ENCODE data around the gene SESN3. TPM values are rescaled to one million over a fixed set of nuclear protein-coding genes. Genes with fewer than 3 reads are reported as not detected.
"Not testable (repeated sequence)": the region's sequence is repeated elsewhere in the genome, so short reads cannot be mapped to it uniquely, and the experiment has no call there.

SESN3 gene
- total RNA-seq, 3 donors from 2014 or later (not counting 1 experiment from before 2014, with no cell fraction given), result 5.5 to 10.2 (median 7.6) TPM

DNA sequence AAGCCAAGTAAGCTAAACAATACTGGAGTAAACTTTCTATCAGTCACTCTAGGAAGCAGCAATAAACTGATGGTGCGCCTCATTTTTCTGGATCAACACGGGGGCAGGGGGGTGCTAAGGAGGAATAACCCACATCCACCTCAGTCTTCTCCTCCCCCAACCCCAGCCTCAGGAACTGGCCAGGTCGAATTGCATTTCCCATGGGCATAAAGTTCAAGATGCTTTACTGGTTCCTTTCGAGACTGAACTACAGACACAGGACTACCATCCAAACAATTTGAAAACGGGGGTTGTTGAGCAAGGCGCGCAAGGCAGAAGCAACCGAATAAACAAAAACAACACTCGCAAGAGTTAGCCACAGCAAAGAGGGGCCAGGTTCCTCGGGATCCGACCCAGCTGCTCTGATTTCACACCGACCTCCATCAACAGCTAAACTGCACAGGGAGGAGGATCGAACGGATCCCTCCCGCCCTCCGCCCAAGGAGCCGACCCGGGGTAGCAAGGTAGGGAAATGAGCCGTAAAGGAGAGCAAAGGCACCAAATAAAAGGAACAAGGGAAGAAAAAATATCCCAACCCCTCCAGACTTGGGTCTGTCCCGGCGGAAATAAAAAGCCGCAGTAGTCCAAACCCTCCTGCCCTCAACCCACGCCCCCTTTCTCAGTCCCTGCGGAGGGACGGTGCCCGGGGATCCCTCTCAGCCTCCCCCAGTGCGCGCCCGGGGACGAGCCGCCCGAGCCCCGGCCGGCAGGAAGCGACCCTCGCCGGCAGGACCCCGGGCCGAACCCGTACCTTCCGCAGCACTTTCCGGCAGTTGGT, 801 bp downstream of the SESN3 start:
- Histone ChIP-seq H3K27ac (ENCODE audit: low read length) (peak overlapping the region; percentile 46), H3K36me3 (ENCODE audit: control insufficient read depth, insufficient read depth, low read length) (no peaks in the 10 kb centered on the region), H3K27me3 (ENCODE audit: control insufficient read depth, insufficient read depth, low read length) (no peaks in the 10 kb centered on the region), H3K9me3 (ENCODE audit: control insufficient read depth, insufficient read depth, low read length) (no peaks in the 10 kb centered on the region), H3K4me1 (ENCODE audit: control insufficient read depth, insufficient read depth, low read length) (peaks cover 15% of the 10 kb centered on the region), H3K4me3 (ENCODE audit: low read length) (peak overlapping the region; percentile 72)
- peak; percentile 20 to 54 for DNase-seq
- Mint-ChIP-seq H3K36me3 (no peaks in the 10 kb centered on the region), H3K27ac (peak overlapping the region in 1 of 2 donors; percentile 57), H3K4me3 (peak overlapping the region; percentile 92), H3K9me3 (no peaks in the 10 kb centered on the region), H3K4me1 (peaks cover 13% of the 10 kb centered on the region in 2 donors), H3K27me3 (ENCODE audit: low read depth in 2 of 2) (peaks cover 4 to 8% of the 10 kb centered on the region in 2 donors)
- intact Hi-C loops (cut with micrococcal nuclease), result loop anchor here (2.0 to 5.0 kb wide), 2 partner anchors 25 to 738 kb away; partner anchors contain the start of genes ANKRD49 and MRE11
- no peak for ATAC-seq
- under 1% methylated on average over 40 of the region's 42 CpGs for WGBS (ENCODE audit: insufficient coverage)
- TF ChIP-seq, protein P1, sequence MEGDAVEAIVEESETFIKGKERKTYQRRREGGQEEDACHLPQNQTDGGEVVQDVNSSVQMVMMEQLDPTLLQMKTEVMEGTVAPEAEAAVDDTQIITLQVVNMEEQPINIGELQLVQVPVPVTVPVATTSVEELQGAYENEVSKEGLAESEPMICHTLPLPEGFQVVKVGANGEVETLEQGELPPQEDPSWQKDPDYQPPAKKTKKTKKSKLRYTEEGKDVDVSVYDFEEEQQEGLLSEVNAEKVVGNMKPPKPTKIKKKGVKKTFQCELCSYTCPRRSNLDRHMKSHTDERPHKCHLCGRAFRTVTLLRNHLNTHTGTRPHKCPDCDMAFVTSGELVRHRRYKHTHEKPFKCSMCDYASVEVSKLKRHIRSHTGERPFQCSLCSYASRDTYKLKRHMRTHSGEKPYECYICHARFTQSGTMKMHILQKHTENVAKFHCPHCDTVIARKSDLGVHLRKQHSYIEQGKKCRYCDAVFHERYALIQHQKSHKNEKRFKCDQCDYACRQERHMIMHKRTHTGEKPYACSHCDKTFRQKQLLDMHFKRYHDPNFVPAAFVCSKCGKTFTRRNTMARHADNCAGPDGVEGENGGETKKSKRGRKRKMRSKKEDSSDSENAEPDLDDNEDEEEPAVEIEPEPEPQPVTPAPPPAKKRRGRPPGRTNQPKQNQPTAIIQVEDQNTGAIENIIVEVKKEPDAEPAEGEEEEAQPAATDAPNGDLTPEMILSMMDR (IDR thresholded peaks at IDR 0.05), result no peak

DNA sequence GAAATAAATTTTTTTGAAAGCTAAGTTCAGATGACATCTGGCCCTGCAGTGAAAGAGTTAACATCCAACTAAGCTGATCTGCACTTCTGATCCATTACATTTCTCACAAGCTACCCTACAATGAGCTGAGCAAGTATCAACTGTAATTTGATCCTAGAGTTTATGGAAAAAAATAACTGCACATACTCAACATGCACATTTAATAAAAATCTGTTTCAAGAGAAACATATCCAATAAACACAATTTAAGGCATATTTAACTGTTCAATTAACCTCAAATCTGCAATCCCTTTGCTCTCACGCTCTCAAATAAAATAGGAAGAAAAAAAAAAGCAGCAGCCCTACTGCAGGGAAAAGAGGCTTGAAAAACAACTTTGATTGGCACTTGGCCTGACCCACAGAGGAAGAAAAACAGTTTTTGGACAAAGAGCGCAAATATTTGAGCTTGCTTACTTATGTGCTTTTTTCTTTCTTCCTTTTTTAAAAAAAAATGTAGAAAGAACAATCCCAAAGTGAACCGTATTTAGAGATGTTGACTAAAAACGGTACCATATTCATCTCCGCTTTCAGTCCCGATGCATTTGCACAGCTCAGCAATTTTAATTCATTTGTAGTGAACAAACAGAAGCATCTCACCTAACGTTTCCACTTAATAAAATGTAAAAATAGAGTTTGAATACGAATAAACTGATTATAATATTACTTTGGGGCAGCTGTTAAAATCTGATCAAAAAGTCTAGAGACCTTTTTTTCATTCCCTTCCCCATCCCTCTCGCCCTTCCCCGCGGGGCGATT, 1.6 kb downstream of the SESN3 start:
- peak in 1 of 2 donors; percentile 40 for DNase-seq
- Mint-ChIP-seq H3K36me3 (no peaks in the 10 kb centered on the region), H3K27ac (peak overlapping the region in 1 of 2 donors; percentile 57), H3K4me1 (peaks cover 13% of the 10 kb centered on the region in 2 donors), H3K9me3 (no peaks in the 10 kb centered on the region), H3K4me3 (peak overlapping the region; percentile 92), H3K27me3 (ENCODE audit: low read depth in 2 of 2) (peaks cover 0 to 4% of the 10 kb centered on the region in 2 donors)
- H3K4me3 ChIP-seq (ENCODE audit: low read length), result peak overlapping the region; percentile 72
- peaks cover 15% of the 10 kb centered on the region for H3K4me1 ChIP-seq (ENCODE audit: control insufficient read depth, insufficient read depth, low read length)
- H3K27ac ChIP-seq (ENCODE audit: low read length), result no peak overlapping the region
- 3% methylated on average over 9 of the region's 12 CpGs for WGBS (ENCODE audit: insufficient coverage)
- no peaks in the 10 kb centered on the region for H3K27me3 ChIP-seq (ENCODE audit: control insufficient read depth, insufficient read depth, low read length)
- TF ChIP-seq, protein P1 (IDR thresholded peaks at IDR 0.05), result no peak
- ATAC-seq, result no peak
- no peaks in the 10 kb centered on the region for H3K9me3 ChIP-seq (ENCODE audit: control insufficient read depth, insufficient read depth, low read length)
- intact Hi-C loops (cut with micrococcal nuclease), result no loop called here
- no peaks in the 10 kb centered on the region for H3K36me3 ChIP-seq (ENCODE audit: control insufficient read depth, insufficient read depth, low read length)

DNA sequence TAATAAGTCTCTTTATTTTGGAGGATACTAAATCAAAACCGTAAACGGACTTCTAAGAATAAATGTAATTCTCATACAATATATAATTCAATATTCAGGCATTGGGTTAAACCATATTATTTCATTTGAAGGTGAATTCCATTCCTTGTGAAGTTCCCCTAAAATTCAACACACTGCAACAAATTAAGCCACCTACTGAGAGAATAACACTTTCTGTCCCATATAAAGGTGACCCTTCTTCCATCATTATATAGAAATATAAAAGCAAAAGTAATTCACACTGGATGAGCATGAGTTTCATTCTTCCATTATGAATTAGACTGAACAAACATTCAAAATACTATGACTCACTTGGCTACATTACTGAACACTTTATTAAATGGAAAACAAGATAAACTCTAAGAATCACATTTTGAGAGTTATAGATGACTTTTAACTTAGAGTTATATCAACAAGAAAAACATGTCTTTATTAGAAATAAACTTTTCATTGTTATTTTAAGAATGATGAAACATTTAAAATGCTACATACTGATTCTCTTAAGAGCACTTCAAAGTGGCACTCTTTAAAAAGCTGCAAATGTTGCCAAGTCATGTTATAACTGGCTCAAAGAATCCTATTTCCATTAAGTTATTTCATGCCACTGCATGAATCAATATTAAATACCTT, 2.8 kb downstream of the SESN3 start:
- no peak for ATAC-seq
- no peak overlapping the region for H3K4me3 Mint-ChIP-seq
- no peak overlapping the region for H3K4me3 ChIP-seq (ENCODE audit: low read length)
- H3K27ac ChIP-seq (ENCODE audit: low read length), result no peak overlapping the region
- peaks cover 15% of the 10 kb centered on the region for H3K4me1 ChIP-seq (ENCODE audit: control insufficient read depth, insufficient read depth, low read length)
- peaks cover 0 to 4% of the 10 kb centered on the region in 2 donors for H3K27me3 Mint-ChIP-seq (ENCODE audit: low read depth in 2 of 2)
- no peaks in the 10 kb centered on the region for H3K36me3 ChIP-seq (ENCODE audit: control insufficient read depth, insufficient read depth, low read length)
- no peaks in the 10 kb centered on the region for H3K9me3 Mint-ChIP-seq
- TF ChIP-seq, protein P1 (IDR thresholded peaks at IDR 0.05), result no peak
- peaks cover 13% of the 10 kb centered on the region in 2 donors for H3K4me1 Mint-ChIP-seq
- H3K36me3 Mint-ChIP-seq, result no peaks in the 10 kb centered on the region
- H3K27me3 ChIP-seq (ENCODE audit: control insufficient read depth, insufficient read depth, low read length), result no peaks in the 10 kb centered on the region
- DNase-seq, result no peak
- no peaks in the 10 kb centered on the region for H3K9me3 ChIP-seq (ENCODE audit: control insufficient read depth, insufficient read depth, low read length)
- intact Hi-C loops (cut with micrococcal nuclease), result no loop called here
- no peak overlapping the region for H3K27ac Mint-ChIP-seq
- WGBS (ENCODE audit: insufficient coverage), result no CpG with 5 or more reads among the region's 2 CpGs

DNA sequence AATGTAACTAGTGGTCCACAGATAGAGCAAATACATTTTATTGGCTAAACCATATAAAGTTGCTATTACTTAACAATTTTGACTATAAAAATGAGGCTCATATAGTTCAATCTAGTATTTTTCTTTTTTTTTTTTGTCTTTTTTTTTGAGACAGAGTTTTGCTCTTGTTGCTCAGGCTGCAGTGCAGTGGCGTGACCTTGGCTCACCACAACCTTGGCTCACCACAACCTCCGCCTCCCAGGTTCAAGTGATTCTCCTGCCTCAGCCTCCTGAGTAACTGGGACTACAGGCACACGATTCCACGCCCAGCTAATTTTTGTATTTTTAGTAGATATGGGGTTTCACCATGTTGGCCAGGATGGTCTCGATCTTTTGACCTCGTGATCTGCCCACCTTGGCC, 3.9 kb downstream of the SESN3 start:
- H3K27me3 Mint-ChIP-seq (ENCODE audit: low read depth in 2 of 2); ATAC-seq; H3K9me3 Mint-ChIP-seq; H3K36me3 Mint-ChIP-seq; H3K36me3 ChIP-seq (ENCODE audit: control insufficient read depth, insufficient read depth, low read length); H3K27ac Mint-ChIP-seq; H3K27me3 ChIP-seq (ENCODE audit: control insufficient read depth, insufficient read depth, low read length); intact Hi-C loops (cut with micrococcal nuclease); H3K27ac ChIP-seq (ENCODE audit: low read length); H3K9me3 ChIP-seq (ENCODE audit: control insufficient read depth, insufficient read depth, low read length); H3K4me3 Mint-ChIP-seq; H3K4me3 ChIP-seq (ENCODE audit: low read length): not testable (repeated sequence)
- peaks cover 13% of the 10 kb centered on the region in 2 donors for H3K4me1 Mint-ChIP-seq
- 69% methylated on average over 6 of the region's 6 CpGs for WGBS (ENCODE audit: insufficient coverage)
- peak in 1 of 2 donors; percentile 44 for DNase-seq
- peaks cover 11% of the 10 kb centered on the region for H3K4me1 ChIP-seq (ENCODE audit: control insufficient read depth, insufficient read depth, low read length)
